ENCODE results near the gene DESI1.
"Not testable (repeated sequence)": the region's sequence is repeated elsewhere in the genome, so short reads cannot be mapped to it uniquely, and the experiment has no call there.

DESI1 gene

GRCh38 chr22:41619979-41620588 is 759 bp downstream of the DESI1 start:
- Mint-ChIP-seq H3K4me3 (peak overlapping the region; percentile 99), H3K9me3 (no peaks in the 10 kb centered on the region), H3K4me1 (peaks cover 42% of the 10 kb centered on the region), H3K27me3 (no peaks in the 10 kb centered on the region), H3K27ac (peak overlapping the region; percentile 99), H3K36me3 (peaks cover 22% of the 10 kb centered on the region)
- DNase-seq, result peak; percentile 67
- CTCF ChIA-PET, result interaction anchor here (1.0 to 1.4 kb wide), 3 partner anchors 46 to 77 kb away, joined by 3 to 7 read pairs (median 4); partner anchors contain the start of gene POLR3H

- no peak overlapping the region for H3K4me3 Mint-ChIP-seq
- no peaks in the 10 kb centered on the region for H3K9me3 Mint-ChIP-seq
- H3K27me3 Mint-ChIP-seq, result no peaks in the 10 kb centered on the region
- H3K36me3 Mint-ChIP-seq, result peaks cover 17% of the 10 kb centered on the region
- H3K27ac Mint-ChIP-seq, result no peak overlapping the region
- DNase-seq, result no peak
- peaks cover 9% of the 10 kb centered on the region for H3K4me1 Mint-ChIP-seq
- CTCF ChIA-PET, result interaction anchor here (0.7 to 2.1 kb wide), 2 partner anchors 17 to 165 kb away, joined by 3 to 8 read pairs; no protein-coding TSS in a partner anchor
These were observed 7.4 kb downstream of the DESI1 start for GRCh38 chr22:41613456-41613855.

- H3K36me3 Mint-ChIP-seq, result peaks cover 15% of the 10 kb centered on the region
- H3K27me3 Mint-ChIP-seq, result no peaks in the 10 kb centered on the region
- CTCF ChIA-PET, result interaction anchor here (2.1 kb wide), 1 partner anchor 16 kb away, joined by 8 read pairs; no protein-coding TSS in a partner anchor
- no peaks in the 10 kb centered on the region for H3K9me3 Mint-ChIP-seq
- peaks cover 4% of the 10 kb centered on the region for H3K4me1 Mint-ChIP-seq
- no peak for DNase-seq
- no peak overlapping the region for H3K27ac Mint-ChIP-seq
- no peak overlapping the region for H3K4me3 Mint-ChIP-seq
These were observed 8.1 kb downstream of the DESI1 start for GRCh38 chr22:41612603-41613306.

- no peak for DNase-seq
- Mint-ChIP-seq H3K9me3 (no peaks in the 10 kb centered on the region), H3K27me3 (peaks cover 17% of the 10 kb centered on the region), H3K4me1 (peaks cover 15% of the 10 kb centered on the region), H3K4me3 (no peak overlapping the region), H3K36me3 (peaks cover 40% of the 10 kb centered on the region), H3K27ac (no peak overlapping the region)
- CTCF ChIA-PET, result no interaction called here
These were observed 12.5 kb downstream of the DESI1 start for GRCh38 chr22:41608386-41608785.

GRCh38 chr22:41603873-41604332 is 16.9 kb downstream of the DESI1 start:
- Mint-ChIP-seq H3K27ac (peak overlapping the region; percentile 70), H3K36me3 (peaks cover 56% of the 10 kb centered on the region), H3K27me3 (peaks cover 17% of the 10 kb centered on the region), H3K9me3 (no peaks in the 10 kb centered on the region), H3K4me3 (no peak overlapping the region), H3K4me1 (peaks cover 26% of the 10 kb centered on the region)
- DNase-seq, result peak; percentile 75
- CTCF ChIA-PET, result interaction anchor here (1.0 to 1.2 kb wide), 2 partner anchors 14 to 23 kb away, joined by 3 to 6 read pairs; partner anchors contain the start of gene PMM1

- Mint-ChIP-seq H3K4me1 (peaks cover 26% of the 10 kb centered on the region), H3K36me3 (peaks cover 44% of the 10 kb centered on the region), H3K27ac (no peak overlapping the region)
These were observed 19.9 kb downstream of the DESI1 start for GRCh38 chr22:41600976-41601375.

GRCh38 chr22:41598891-41599635 is 21.8 kb downstream of the DESI1 start:
- DNase-seq, result no peak
- no peaks in the 10 kb centered on the region for H3K9me3 Mint-ChIP-seq

More at GRCh38 chr22:41600976-41601375, 19.9 kb downstream of the DESI1 start:
- peaks cover 16% of the 10 kb centered on the region for H3K27me3 Mint-ChIP-seq
- CTCF ChIA-PET, result no interaction called here
- no peak overlapping the region for H3K4me3 Mint-ChIP-seq
- no peaks in the 10 kb centered on the region for H3K9me3 Mint-ChIP-seq
- DNase-seq, result no peak

GRCh38 chr22:41598081-41598480 is 22.8 kb downstream of the DESI1 start:
- no peak for DNase-seq
- Mint-ChIP-seq H3K36me3 (peaks cover 23% of the 10 kb centered on the region), H3K4me3 (no peak overlapping the region), H3K9me3 (no peaks in the 10 kb centered on the region), H3K27me3 (no peaks in the 10 kb centered on the region), H3K4me1 (peaks cover 8% of the 10 kb centered on the region), H3K27ac (no peak overlapping the region)
- CTCF ChIA-PET, result interaction anchor here (0.7 to 2.4 kb wide), 7 partner anchors 9 to 194 kb away, joined by 4 to 10 read pairs (median 5); partner anchors contain the start of gene PMM1

More at GRCh38 chr22:41598891-41599635, 21.8 kb downstream of the DESI1 start:
- CTCF ChIA-PET, result interaction anchor here (0.7 to 2.4 kb wide), 2 partner anchors 10 to 31 kb away, joined by 4 to 10 read pairs; partner anchors contain the start of gene PMM1
- Mint-ChIP-seq H3K4me1 (peaks cover 17% of the 10 kb centered on the region), H3K36me3 (peaks cover 29% of the 10 kb centered on the region), H3K4me3 (no peak overlapping the region), H3K27me3 (peaks cover 2% of the 10 kb centered on the region), H3K27ac (no peak overlapping the region)

- Mint-ChIP-seq H3K9me3 (no peaks in the 10 kb centered on the region), H3K27ac (no peak overlapping the region), H3K4me3 (no peak overlapping the region), H3K27me3 (no peaks in the 10 kb centered on the region), H3K36me3 (peaks cover 19% of the 10 kb centered on the region), H3K4me1 (peaks cover 3% of the 10 kb centered on the region)
- CTCF ChIA-PET, result interaction anchor here (0.9 to 2.4 kb wide), 9 partner anchors 8 to 194 kb away, joined by 4 to 10 read pairs (median 7); partner anchors contain the start of genes PMM1 and POLR3H
- DNase-seq, result no peak
These were observed 23.2 kb downstream of the DESI1 start for GRCh38 chr22:41597635-41597953.

- CTCF ChIA-PET, result interaction anchor here (0.7 to 2.4 kb wide), 12 partner anchors 8 to 193 kb away, joined by 3 to 10 read pairs (median 4); partner anchors contain the start of genes PMM1 and POLR3H
These were observed 23.8 kb downstream of the DESI1 start for GRCh38 chr22:41596776-41597634.

GRCh38 chr22:41595703-41596102 is 25.1 kb downstream of the DESI1 start:
- Mint-ChIP-seq H3K27ac (no peak overlapping the region), H3K4me1 (peaks cover 2% of the 10 kb centered on the region), H3K27me3 (no peaks in the 10 kb centered on the region), H3K36me3 (peaks cover 4% of the 10 kb centered on the region), H3K9me3 (no peaks in the 10 kb centered on the region), H3K4me3 (no peak overlapping the region)
- CTCF ChIA-PET, result no interaction called here
- DNase-seq, result no peak

More at GRCh38 chr22:41596776-41597634, 23.8 kb downstream of the DESI1 start:
- Mint-ChIP-seq H3K27me3 (no peaks in the 10 kb centered on the region), H3K9me3 (no peaks in the 10 kb centered on the region), H3K4me1 (no peaks in the 10 kb centered on the region), H3K27ac (no peak overlapping the region), H3K4me3 (no peak overlapping the region), H3K36me3 (peaks cover 13% of the 10 kb centered on the region)
- peak; percentile 63 for DNase-seq

- peaks cover 15% of the 10 kb centered on the region for H3K4me1 Mint-ChIP-seq
- H3K4me3 Mint-ChIP-seq, DNase-seq, H3K36me3 Mint-ChIP-seq, H3K27me3 Mint-ChIP-seq, CTCF ChIA-PET, H3K9me3 Mint-ChIP-seq, H3K27ac Mint-ChIP-seq: not testable (repeated sequence)
These were observed 27.4 kb downstream of the DESI1 start for GRCh38 chr22:41593336-41593960.

All from activated naive CD4-positive, alpha-beta T cell treated with anti-CD3 and anti-CD28 coated beads, Interleukin-2, amount 10 ng/mL, durations not matched to agents 7 days and 5 days (primary cell).